ENCODE results near the gene LPAR5. TPM values are rescaled to one million over a fixed set of nuclear protein-coding genes. Genes with fewer than 3 reads are reported as not detected.

Gene LPAR5
- total RNA-seq, 6 experiments from 2014 or later, result 0.31 to 1.5 (median 0.78) TPM

- Histone ChIP-seq H3K27me3 (no peaks in the 10 kb centered on the region), H3K4me3 (no peak overlapping the region), H3K27ac (no peak overlapping the region), H3K4me1 (peaks cover 0 to 20% (median 7%) of the 10 kb centered on the region in 4 donors), H3K36me3 (no peaks in the 10 kb centered on the region), H3K9me3 (no peaks in the 10 kb centered on the region)
- intact Hi-C loops (cut with DNase I), result no loop called here
- no peak for DNase-seq
- no peak for ATAC-seq
- 36% methylated on average over 2 of the region's 6 CpGs for WGBS (ENCODE audit: insufficient coverage, low coverage, low lambda C conversion rate, missing lambda C conversion rate)
- TF ChIP-seq POLR2A (IDR thresholded peaks at IDR 0.05), result no peak
- no peak for TF ChIP-seq CTCF (IDR thresholded peaks at IDR 0.05)
These were observed 23.5 kb downstream of the LPAR5 start for GRCh38 chr12:6612247-6612646.

GRCh38 chr12:6608592-6609281 lies 27.0 kb downstream of the LPAR5 start:
- DNase-seq, result peak in 1 of 3 donors; percentile 31

GRCh38 chr12:6607751-6608591 lies 27.8 kb downstream of the LPAR5 start:
- intact Hi-C loops (cut with DNase I), result no loop called here

More at GRCh38 chr12:6608592-6609281, 27.0 kb downstream of the LPAR5 start:
- no peaks in the 10 kb centered on the region for H3K27me3 ChIP-seq
- no peak overlapping the region for H3K4me3 ChIP-seq
- WGBS (ENCODE audit: insufficient coverage, low coverage, low lambda C conversion rate, missing lambda C conversion rate), result 45% methylated on average over 8 of the region's 8 CpGs
- no peaks in the 10 kb centered on the region for H3K9me3 ChIP-seq
- no peak overlapping the region for H3K27ac ChIP-seq
- H3K36me3 ChIP-seq, result no peaks in the 10 kb centered on the region
- no peak for ATAC-seq
- H3K4me1 ChIP-seq, result peaks cover 0 to 30% (median 13%) of the 10 kb centered on the region in 4 donors
- intact Hi-C loops (cut with DNase I), result no loop called here
- TF ChIP-seq POLR2A (IDR thresholded peaks at IDR 0.05) (no peak), CTCF (IDR thresholded peaks at IDR 0.05) (no peak)

More at GRCh38 chr12:6607751-6608591, 27.8 kb downstream of the LPAR5 start:
- no peaks in the 10 kb centered on the region for H3K9me3 ChIP-seq
- no peaks in the 10 kb centered on the region for H3K36me3 ChIP-seq
- no peaks in the 10 kb centered on the region for H3K27me3 ChIP-seq
- H3K4me3 ChIP-seq, result no peak overlapping the region
- H3K27ac ChIP-seq, result no peak overlapping the region
- peaks cover 0 to 31% (median 11%) of the 10 kb centered on the region in 4 donors for H3K4me1 ChIP-seq
- ATAC-seq, result peak in 2 of 4 donors; percentile 0 to 6
- DNase-seq, result no peak
- TF ChIP-seq CTCF (IDR thresholded peaks at IDR 0.05) (no peak), POLR2A (IDR thresholded peaks at IDR 0.05) (no peak)
- WGBS (ENCODE audit: insufficient coverage, low coverage, low lambda C conversion rate, missing lambda C conversion rate), result 2% methylated on average over 8 of the region's 8 CpGs
